SKM-1 treated with dmso at 0.1 percent for 144 hours (cell line): ENCODE data around the gene LMNTD2.

Experiments
- DNase-seq: peaks from one replicate; lab custom pipeline; 2025; ENCODE audit not compliant: unreplicated experiment; lab: John Stamatoyannopoulos, UW

Gene LMNTD2

DNA sequence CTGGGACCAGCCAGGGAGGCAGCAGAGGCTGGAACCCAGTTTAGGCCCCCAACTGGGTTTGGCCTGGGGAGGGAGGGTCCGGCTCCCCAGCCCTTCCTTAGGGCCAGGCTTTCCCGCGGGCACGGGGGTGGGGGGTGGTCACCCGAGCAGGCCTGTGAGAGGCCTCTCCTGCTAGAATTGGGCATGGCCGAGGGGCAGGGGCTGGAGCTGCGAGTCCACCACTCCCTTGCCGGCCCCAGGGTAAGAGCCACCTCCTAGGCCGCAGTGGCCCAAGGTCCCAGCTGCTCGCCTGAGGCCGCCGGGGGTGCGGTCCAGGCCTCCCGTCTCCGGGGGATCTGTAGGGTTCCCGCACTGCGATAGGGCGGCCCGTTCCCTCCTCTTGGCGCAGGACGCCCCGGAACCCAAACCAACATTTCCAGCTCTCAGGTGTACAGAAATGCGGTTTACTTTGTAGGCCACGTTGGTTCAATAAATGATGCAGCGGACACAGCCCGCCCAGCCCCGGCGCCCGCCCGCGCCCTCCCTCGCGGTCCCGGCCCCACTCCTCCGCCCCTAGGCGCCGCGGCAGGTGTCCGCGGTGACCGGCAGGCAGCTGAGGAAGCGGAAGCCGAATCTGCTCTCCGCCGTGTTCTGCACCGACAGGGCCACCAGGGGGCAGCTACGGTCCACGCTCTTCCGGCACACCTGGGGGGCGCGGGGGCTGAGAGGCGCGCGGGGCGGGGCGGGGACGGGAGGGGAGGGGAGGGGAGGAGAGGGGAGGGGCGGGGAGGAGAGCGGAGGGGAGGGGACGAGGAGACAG is 5.9 kb downstream of the LMNTD2 start:
- peak; percentile 65 for DNase-seq

DNA sequence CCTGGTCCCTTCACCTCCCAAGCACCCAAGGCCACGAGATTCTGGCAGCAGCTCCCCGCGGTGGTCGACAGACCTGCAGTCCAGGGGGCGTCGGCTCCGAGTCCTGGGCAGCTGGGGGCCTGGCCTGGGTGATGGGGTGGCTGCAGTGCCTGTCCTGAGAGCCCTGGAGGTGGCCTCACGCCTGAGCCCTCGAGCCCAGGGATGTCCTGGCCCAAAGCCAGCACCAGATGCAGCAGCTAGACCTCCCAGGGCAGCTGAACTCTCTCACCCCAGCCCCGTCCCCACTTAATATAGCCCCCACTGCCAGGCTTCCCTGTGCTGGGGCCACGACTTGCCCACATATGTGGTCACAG is 6.6 kb downstream of the LMNTD2 start:
- DNase-seq, result no peak

DNA sequence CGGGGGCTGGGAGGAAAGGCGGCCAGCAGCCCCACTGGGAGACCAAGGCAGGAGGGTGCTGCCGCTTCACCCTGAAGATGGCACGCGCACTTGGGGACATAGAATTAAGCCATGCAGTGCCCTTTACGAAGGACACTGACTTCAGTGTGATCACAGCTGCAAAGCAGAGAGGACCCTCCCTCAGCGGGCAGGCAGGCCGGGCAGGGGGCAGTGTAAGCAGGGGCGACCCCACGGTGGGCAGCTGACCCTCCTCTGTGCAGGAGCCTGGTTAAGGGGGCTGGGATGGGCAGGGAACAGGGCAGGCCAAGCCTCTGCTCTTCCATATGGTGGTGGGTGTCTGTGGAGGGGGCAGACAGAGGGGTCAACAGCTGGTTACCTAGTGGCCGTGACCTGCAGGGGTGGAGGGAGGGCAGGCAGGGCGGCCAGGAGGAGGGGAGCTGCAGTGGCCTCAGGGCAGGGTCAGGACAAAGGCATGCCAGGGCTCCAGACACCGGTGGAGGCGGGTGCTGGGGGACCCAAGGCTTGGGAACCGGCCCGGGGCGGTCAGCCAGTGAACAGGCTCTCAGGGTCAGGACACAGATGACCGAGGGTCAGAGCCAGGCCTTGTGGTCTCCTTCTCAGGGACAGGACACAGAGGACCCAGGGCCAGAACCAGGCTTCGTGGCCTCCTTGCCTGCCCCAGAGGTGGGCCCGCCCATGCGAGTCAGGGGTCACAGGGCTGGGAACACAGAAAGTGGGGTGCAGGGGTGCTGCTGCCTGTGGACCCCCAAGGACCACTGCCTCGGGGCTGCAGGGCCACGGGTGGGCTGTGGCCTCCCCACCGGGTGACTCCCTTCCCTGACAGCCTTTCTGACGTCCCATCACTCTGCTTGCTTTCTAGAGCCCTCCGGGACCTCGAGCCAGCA is 7.2 kb downstream of the LMNTD2 start:
- no peak for DNase-seq

DNA sequence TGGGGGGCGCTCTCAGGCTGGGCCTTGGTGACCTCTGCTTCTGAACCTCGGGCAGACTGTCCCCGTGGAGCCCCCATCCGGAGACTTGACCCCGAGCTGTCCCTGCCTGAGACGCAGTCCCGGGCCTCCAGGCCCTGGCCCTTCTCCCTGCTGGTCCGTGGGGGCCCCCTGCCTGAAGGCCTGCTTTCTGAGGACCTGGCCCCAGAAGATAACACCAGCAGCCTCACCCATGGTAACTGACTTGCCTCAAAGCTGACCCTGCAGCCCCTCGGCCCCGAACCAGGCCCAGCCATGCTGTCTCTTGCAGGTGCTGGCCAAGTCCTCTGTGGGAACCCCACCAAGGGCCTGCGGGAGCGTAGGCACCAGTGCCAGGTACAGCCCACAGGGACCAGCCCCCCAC is 8.9 kb downstream of the LMNTD2 start:
- DNase-seq, result no peak

DNA sequence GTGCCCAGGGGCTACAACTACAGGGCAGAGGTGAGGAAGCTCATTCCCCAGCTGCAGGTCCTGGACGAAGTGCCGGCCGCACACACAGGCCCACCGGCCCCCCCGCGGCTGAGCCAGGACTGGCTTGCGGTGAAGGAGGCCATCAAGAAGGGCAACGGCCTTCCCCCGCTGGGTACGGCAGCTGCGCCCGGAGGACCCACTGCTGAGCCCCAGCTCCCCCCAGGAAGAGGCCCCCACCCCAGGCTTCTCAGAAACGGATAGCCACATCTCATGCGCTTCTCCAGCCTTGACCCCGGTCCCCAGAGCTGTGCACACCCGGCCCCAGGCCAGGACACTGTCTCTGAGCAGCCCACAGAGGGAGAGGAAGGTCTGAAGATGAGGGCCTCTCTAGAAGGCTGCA is 9.4 kb downstream of the LMNTD2 start:
- DNase-seq, result no peak

DNA sequence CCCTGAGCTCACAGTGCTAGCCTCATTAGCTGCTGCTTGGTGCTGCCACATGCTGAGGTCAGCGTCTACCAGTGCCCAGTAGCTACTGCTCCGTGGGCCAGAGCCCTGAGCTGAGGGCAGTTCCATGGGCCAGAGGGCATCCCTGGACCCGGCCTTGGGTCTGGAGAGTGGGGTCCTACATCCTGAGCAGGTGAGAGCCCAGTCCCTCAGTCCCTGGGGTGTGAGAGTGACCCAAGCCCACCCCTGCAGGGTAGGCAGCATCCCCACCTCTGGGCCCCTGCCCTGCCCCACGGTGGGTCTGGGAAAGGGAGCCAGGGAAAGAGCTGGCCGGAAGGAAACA is 9.8 kb downstream of the LMNTD2 start:
- DNase-seq, result no peak

DNA sequence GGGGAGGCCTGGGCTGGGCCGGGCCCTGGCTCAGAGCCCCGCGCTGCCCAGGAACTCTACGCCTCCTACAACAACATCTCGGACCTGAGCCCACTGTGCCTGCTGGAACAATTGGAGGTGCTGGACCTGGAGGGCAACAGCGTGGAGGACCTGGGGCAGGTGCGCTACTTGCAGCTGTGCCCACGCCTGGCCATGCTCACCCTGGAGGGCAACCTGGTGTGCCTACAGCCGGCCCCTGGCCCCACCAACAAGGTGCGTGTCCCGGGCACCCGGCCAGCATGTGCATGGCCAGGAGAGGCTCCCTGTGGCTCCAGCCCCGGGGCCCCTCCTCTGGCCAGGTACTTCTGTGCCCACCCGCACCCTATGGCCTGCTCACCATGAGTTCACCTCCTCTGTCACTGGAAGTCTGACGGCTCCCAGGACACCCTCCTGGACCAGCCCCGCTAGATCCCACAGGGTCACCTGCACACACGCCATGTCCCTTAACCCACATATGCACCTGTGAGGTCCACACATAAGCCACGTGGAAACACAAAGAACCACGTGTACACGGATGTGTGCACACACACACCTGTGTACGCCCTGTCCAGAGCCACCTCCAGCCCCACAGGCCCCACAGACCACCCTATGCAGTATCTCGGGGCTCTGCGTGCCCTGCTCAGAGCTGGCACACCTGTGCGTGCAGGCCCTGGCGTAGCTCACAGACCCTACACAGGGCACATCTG is 10.4 kb downstream of the LMNTD2 start:
- DNase-seq, result no peak

DNA sequence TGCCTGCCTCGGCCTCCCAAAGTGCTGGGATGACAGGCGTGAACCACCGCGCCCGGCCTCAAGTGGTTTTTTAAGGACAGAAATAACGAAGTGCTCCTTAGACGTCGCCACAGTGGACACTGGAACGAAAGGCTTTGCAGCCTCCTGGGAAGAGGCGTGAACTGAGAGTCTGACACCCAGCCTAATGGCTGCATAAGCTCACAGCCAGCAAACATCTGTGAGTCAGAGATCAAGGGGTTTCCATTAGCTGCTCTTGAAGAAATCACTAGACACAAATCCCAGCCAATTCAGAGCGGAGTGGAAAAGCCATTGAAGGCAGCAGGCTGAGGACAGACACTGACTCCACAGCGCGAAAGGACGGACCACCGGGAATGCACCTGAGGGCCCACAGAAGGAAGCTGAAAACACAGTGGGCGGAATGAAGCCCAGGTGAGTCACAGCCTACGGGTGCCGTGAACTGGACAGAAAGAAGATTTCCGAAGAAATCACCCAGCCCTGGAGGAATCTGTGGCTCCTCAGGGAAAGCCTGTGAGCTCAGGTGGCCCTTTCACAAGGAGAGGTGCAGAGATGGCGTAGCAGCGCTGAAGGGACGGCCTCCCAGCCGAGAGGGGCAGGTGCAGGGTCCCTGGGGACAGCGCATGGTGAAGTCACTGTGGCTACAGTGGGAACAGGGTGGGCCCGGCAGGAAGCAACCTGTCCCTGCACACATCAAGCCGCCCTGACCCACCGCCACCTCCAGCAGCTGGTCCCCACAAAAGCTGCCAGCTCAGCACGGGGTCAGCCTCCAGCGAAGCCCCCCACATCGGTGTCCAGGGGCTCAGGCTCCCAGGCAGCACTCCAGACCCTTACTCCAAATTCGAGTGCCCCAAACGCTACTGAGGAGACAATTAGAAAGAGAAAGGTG is 11.6 kb downstream of the LMNTD2 start:
- no peak for DNase-seq

DNA sequence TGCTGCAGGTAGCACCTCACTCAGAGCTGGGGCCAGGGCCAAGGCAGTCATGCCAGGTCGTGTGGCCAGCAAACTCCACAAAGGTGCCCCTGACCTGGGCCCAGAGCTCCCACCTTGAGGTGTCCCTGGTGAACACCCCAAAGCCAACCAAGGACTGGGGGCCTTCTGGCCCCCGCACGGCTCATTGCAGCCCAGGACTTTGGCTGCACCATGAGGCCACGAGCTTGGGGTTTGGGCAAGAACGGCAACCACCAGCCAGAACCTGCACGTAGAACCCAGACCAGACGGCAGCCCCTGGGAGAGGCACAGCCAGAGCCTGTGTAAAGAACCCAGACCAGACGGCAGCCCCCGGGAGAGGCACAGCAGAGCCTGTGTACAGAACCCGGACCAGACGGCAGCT is 15.4 kb downstream of the LMNTD2 start:
- no peak for DNase-seq

DNA sequence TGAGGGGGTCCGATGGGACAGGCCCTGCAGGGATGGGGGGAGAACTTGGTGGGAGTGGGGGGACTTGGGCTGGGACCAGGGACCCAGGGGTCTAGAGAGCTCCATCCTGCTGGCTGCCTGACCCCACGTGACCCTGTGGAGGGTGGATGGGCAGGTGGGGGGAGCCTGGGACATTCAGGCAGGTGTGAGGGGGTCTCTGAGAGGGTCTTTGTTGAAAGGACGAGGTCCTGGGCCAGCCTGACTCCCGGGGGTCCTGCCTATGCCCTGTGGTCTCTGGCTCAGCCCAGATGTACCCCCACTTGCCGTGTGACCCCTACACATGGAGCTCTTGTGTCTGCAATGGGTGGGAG is 15.7 kb downstream of the LMNTD2 start:
- DNase-seq, result no peak

DNA sequence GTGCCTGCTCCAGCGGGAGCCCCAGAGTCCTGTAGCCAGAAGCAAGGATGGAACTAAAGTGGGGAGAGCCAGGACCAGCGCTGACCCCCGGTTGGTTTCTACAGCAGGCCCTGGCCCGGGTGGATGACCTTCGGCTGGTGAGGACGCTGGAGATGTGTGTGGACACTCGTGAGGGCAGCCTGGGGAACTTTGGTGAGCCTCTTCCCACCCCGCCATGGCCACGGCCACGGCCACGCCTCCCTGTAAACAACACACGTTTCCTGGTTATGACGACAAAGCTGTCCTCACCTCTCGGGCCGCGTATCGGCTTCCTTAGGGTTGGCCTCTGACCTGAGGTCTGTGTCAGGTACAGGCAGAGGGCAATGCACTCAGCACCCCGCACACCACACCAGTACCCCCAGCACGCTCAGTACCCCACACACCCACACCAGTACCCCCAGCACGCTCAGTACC is 19.1 kb downstream of the LMNTD2 start:
- no peak for DNase-seq

DNA sequence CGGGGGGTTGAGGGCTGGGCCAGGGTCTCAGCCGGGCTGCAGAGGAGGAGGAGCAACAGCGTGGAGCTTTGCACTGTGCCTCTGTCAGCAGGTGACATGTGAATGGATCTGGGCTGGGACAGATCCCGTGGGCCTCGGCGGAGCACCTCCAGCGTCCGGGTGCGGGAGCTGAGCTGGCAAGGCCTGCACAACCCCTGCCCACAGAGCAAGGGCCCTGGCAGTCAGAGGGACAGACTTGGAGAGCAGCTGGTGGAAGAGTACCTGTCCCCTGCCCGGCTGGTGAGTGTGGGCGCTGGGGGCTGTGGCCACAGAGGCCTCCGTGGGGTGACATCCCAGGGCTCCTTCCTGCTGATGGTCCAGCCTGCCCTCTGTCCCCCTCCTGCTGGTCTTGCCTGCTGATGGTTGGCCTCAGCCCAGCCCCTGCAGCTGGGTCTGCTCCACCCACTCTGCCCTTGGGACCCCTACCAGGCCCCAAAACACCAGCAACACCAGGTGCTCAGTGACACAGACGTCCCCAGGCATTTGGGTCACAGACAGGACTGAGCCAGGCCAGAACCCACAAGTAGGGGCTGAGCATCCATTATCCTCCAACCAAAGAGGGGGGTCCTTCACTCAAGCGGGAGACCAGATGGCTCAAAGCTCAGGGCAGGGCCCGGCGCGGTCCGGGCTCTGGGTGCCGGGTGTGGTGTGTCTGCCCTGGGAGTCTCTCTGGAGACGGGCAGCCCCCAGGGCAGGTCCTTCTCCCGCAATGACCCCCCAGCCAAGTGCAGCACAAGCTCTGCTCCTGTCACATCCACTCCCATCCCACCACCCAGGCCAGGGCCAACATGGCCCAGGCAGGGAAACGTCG is 19.7 kb downstream of the LMNTD2 start:
- no peak for DNase-seq

DNA sequence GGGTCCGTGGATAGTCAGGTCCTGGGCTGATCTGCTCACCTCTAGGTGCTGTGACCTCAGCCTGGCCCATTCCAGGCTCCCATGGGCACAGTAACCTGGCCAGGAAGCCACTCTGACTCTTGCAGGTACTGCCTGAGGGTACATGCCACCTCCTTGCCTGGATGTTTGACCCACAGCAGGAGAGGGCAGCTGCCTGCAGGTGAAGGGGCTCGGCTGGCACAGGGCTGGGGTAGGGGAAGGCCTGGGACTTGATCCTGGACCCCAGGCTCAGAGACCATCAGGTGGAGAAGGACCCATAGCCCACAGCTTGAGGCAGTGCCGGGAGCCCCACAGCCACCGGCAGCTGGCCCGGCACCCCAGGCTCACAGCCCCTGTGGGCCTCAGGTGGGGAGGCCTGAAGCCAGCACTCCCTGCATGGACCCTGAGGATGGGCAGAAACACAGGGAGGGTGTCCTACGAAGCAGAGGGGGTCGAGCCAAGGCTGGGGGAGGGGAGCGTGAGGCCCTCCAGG is 20.5 kb downstream of the LMNTD2 start:
- DNase-seq, result no peak

DNA sequence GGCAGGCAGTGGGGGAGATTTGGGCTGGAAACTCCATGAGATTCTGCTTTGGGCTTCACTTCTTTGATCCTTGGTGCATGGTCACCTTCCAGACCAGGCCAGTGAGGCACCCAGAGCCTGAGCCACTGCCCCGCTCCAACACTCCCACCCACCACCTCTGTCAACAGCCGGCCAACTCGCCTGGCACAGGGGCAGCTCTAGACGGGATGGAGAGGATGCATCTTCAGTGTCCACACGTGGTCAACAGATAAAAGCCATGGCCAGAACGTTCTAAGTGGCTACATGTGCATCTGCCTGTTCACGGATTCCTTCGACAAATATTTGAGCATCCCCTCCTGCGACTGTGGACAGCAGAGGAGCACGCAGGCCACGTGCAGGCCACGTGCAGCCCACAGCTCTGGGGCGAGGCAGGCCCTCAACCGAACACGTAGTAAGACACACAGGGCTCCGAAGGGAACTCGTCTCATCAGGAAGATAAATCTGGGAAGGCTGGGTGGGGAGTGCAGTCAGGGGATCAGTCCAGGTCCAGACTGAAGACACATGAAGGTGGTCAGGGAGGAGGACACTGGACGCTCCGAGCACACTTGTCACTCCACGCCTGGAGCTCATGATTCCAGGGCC is 22.0 kb downstream of the LMNTD2 start:
- DNase-seq, result no peak

DNA sequence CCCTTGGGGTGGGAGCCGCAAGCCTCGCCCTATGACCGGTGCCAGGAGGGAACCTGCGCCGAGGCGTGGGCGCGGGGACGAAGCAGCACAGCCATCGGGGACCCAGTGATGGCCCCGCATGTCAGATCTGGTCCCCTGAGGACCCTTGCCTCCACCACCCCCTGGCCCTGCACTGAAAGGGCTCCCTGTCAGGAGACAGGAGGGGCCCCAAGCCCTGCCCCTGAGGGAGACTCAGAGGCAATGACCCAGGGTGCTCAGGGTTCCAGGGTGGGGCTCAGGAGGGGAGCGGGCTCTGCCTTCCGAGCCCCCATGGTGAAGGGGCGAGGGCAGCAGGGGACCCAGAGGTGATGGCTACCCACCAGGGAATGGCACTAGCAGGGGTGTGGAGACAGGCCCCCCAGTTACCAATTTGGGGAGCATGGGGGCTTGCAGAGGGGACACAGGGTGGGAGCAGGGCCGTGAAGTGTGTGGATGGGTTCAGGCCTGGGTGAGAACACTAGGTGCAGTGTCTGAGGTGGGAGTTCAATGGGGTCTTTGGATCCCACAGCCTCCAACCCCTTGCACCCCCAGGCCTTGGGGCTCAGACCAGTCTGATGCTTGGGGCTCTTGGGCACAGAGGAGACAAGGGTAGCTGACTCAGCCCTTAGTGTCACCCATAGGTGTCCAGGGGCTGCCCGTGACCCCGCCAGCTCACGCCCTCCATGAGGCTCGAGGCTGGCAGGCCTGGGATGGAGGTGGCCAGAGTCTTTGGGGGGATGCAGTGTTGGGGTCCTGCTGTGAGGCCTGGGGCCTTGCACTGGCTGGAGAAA is 22.7 kb downstream of the LMNTD2 start:
- no peak for DNase-seq

DNA sequence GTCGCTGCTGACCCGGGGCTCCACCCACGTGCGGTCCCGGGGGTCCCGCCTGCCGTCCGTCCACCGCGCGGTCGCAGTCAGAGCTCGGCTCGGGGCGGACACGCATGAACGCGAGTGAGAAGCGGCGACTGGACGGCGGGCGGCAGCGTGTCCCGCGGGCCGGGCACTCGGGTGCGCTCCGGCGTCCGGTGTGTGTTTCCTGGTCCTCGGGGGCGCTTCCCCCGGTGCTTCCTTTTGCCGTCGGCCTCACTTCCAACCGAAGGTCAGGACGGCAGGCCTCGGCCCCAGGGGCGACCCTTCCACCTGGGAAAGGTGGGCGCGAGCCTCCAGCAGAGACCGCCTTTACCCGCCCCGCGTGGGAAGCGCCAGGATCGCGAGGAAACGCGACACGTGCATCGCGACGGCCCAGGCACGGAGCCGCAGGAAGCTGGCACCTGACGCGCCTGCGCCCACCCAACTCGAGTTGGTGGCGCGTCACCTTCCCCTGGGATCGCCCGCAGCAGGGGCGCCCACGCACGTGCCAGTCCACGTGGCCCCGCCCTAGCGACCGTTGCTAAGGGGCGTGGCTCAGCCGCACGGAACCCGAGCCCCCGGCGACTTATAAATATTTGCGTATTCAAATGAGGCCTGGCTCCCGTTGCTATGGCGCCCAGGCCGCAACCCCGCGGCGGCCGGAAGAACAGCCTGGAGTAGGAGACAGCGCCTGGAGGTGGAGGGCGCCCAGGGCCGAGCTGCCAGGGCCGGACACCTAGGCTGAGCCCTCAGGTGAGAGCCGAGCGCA is 23.5 kb downstream of the LMNTD2 start, which contains the start of gene LRRC56:
LRRC56 (plus strand) TSS at position 687 of the 781 bp plus-strand sequence. CDS start 3,158 bp downstream, outside the sequence.
- DNase-seq, result peak; percentile 74
